Endothelial cell (in vitro differentiated cells): ENCODE measurements around the gene SLC22A1. TPM values are rescaled to one million over a fixed set of nuclear protein-coding genes. Genes with fewer than 3 reads are reported as not detected.
"Not testable (repeated sequence)": the region's sequence is repeated elsewhere in the genome, so short reads cannot be mapped to it uniquely, and the experiment has no call there.

Source experiments
- DNase-seq: peaks from one replicate; pipeline ENCODE4 v3.0.0; 2021; ENCODE audit warnings: low spot score
- H3K27ac Mint-ChIP-seq: one replicate; pipeline ENCODE4 v1.8.0; 2021; ENCODE audit warnings: mixed read lengths, inconsistent platforms; ENCODE audit not compliant: unreplicated experiment
- H3K27me3 Mint-ChIP-seq: one replicate; pipeline ENCODE4 v1.8.0; 2021; ENCODE audit warnings: mild to moderate bottlenecking, moderate library complexity, mixed read lengths, inconsistent platforms; ENCODE audit not compliant: unreplicated experiment
- H3K36me3 Mint-ChIP-seq: one replicate; pipeline ENCODE4 v1.8.0; 2021; ENCODE audit warnings: mild to moderate bottlenecking, low read depth, mixed read lengths, inconsistent platforms; ENCODE audit not compliant: unreplicated experiment
- H3K4me1 Mint-ChIP-seq: one replicate; pipeline ENCODE4 v1.8.0; 2021; ENCODE audit warnings: mild to moderate bottlenecking, mixed read lengths, inconsistent platforms; ENCODE audit not compliant: unreplicated experiment
- H3K4me3 Mint-ChIP-seq: one replicate; pipeline ENCODE4 v1.8.0; 2021; ENCODE audit warnings: mild to moderate bottlenecking, mixed read lengths, inconsistent platforms; ENCODE audit not compliant: unreplicated experiment
- H3K9me3 Mint-ChIP-seq: one replicate; pipeline ENCODE4 v1.8.0; 2021; ENCODE audit warnings: mixed read lengths, inconsistent platforms; ENCODE audit not compliant: unreplicated experiment
- CTCF ChIP-seq: fragments of 200-600 bp; sonication (generic); IDR thresholded peaks from one replicate; pipeline ENCODE4 v1.5.0; 2021; ENCODE audit warnings: antibody characterized with exemption; ENCODE audit not compliant: unreplicated experiment
- total RNA-seq: library from RNA; stranded (reverse); fragmentation: NEBNext Ultra II Directional; extraction: Animal tissue kit (Norgen Biotek cat#: 25700); gene quantifications from one replicate; pipeline ENCODE4 v1.2.1, GENCODE V29; 2021; ENCODE audit not compliant: unreplicated experiment

SLC22A1 gene
- total RNA-seq, 1 donor from 2014 or later, result 2.7 TPM

GRCh38 chr6:160131636-160132296 is 10.2 kb downstream of the SLC22A1 start:
- no peak for DNase-seq
- H3K36me3 Mint-ChIP-seq, result peaks cover 4% of the 10 kb centered on the region
- no peak for TF ChIP-seq CTCF

GRCh38 chr6:160132297-160132637 is 10.7 kb downstream of the SLC22A1 start:
- Mint-ChIP-seq H3K9me3 (no peaks in the 10 kb centered on the region), H3K27ac (no peak overlapping the region), H3K4me1 (peaks cover 5% of the 10 kb centered on the region), H3K36me3 (peaks cover 4% of the 10 kb centered on the region), H3K4me3 (no peak overlapping the region), H3K27me3 (peaks cover 8% of the 10 kb centered on the region)
- TF ChIP-seq CTCF, result no peak
- DNase-seq, result no peak

More at GRCh38 chr6:160131636-160132296, 10.2 kb downstream of the SLC22A1 start:
- Mint-ChIP-seq H3K27ac (no peak overlapping the region), H3K4me1 (peaks cover 5% of the 10 kb centered on the region), H3K27me3 (peaks cover 8% of the 10 kb centered on the region), H3K4me3 (no peak overlapping the region), H3K9me3 (no peaks in the 10 kb centered on the region)

- Mint-ChIP-seq H3K36me3 (peaks cover 4% of the 10 kb centered on the region), H3K9me3 (no peaks in the 10 kb centered on the region), H3K27me3 (peaks cover 9% of the 10 kb centered on the region), H3K4me1 (peaks cover 5% of the 10 kb centered on the region), H3K4me3 (no peak overlapping the region), H3K27ac (no peak overlapping the region)
- no peak for DNase-seq
- TF ChIP-seq CTCF, result no peak
Measured at GRCh38 chr6:160132776-160133338, 11.2 kb downstream of the SLC22A1 start.

- H3K36me3 Mint-ChIP-seq, result peaks cover 4% of the 10 kb centered on the region
- H3K27me3 Mint-ChIP-seq, result peaks cover 12% of the 10 kb centered on the region
- peaks cover 5% of the 10 kb centered on the region for H3K4me1 Mint-ChIP-seq
- H3K27ac Mint-ChIP-seq, result no peak overlapping the region
- H3K9me3 Mint-ChIP-seq, result no peaks in the 10 kb centered on the region
- no peak overlapping the region for H3K4me3 Mint-ChIP-seq
- TF ChIP-seq CTCF, result no peak
- DNase-seq, result no peak
Measured at GRCh38 chr6:160133441-160134336, 12.1 kb downstream of the SLC22A1 start.

- peaks cover 12% of the 10 kb centered on the region for H3K27me3 Mint-ChIP-seq
Measured at GRCh38 chr6:160134337-160134751, 12.7 kb downstream of the SLC22A1 start.

More at GRCh38 chr6:160134337-160134751, 12.7 kb downstream of the SLC22A1 start:
- not testable (repeated sequence) for H3K4me1 Mint-ChIP-seq, H3K36me3 Mint-ChIP-seq, DNase-seq, H3K9me3 Mint-ChIP-seq, H3K27ac Mint-ChIP-seq, H3K4me3 Mint-ChIP-seq
